AG04449 (cell line): ENCODE results near the gene RPS3.

Experiments used
- CTCF ChIA-PET: fragments of 350-600 bp; formaldehyde crosslinking; extraction: SDS; loops from one replicate; lab custom pipeline; 2021; ENCODE audit warnings: antibody characterized with exemption; lab: Yijun Ruan, JAX
- POLR2A ChIA-PET: fragments of 400-600, 350-600 bp; formaldehyde crosslinking; extraction: SDS; loops from one replicate; lab custom pipeline; 2020; ENCODE audit warnings: antibody characterized with exemption, inconsistent platforms; lab: Yijun Ruan, JAX
- DNase-seq: peaks from one replicate; pipeline ENCODE4 v3.0.0-alpha.2; 2010; ENCODE audit warnings: low read depth, low spot score
- H3K4me3 ChIP-seq: 2 replicates; pipeline ENCODE4 v1.5.1; 2011; ENCODE audit warnings: low read depth, mild to moderate bottlenecking, control low read depth, low read length
- TF ChIP-seq, protein P1 (sequence below): IDR thresholded peaks from one replicate; pipeline ENCODE4 v1.5.1; 2011; ENCODE audit warnings: mild to moderate bottlenecking, moderate library complexity, low read length, control low read depth, inconsistent platforms; ENCODE audit not compliant: insufficient read depth; ENCODE audit errors: missing control alignments

Gene RPS3

GRCh38 chr11:75430714-75431532 lies 31.6 kb downstream of the RPS3 start:
- POLR2A ChIA-PET = no interaction called here
- TF ChIP-seq, protein P1, sequence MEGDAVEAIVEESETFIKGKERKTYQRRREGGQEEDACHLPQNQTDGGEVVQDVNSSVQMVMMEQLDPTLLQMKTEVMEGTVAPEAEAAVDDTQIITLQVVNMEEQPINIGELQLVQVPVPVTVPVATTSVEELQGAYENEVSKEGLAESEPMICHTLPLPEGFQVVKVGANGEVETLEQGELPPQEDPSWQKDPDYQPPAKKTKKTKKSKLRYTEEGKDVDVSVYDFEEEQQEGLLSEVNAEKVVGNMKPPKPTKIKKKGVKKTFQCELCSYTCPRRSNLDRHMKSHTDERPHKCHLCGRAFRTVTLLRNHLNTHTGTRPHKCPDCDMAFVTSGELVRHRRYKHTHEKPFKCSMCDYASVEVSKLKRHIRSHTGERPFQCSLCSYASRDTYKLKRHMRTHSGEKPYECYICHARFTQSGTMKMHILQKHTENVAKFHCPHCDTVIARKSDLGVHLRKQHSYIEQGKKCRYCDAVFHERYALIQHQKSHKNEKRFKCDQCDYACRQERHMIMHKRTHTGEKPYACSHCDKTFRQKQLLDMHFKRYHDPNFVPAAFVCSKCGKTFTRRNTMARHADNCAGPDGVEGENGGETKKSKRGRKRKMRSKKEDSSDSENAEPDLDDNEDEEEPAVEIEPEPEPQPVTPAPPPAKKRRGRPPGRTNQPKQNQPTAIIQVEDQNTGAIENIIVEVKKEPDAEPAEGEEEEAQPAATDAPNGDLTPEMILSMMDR = no peak
- no peak for DNase-seq
- peak overlapping the region; percentile 46 for H3K4me3 ChIP-seq
- CTCF ChIA-PET = interaction anchor here (0.8 to 9.2 kb wide), 9 partner anchors 13 to 99 kb away, joined by 3 to 91 read pairs (median 4); partner anchors contain the start of gene GDPD5

DNA sequence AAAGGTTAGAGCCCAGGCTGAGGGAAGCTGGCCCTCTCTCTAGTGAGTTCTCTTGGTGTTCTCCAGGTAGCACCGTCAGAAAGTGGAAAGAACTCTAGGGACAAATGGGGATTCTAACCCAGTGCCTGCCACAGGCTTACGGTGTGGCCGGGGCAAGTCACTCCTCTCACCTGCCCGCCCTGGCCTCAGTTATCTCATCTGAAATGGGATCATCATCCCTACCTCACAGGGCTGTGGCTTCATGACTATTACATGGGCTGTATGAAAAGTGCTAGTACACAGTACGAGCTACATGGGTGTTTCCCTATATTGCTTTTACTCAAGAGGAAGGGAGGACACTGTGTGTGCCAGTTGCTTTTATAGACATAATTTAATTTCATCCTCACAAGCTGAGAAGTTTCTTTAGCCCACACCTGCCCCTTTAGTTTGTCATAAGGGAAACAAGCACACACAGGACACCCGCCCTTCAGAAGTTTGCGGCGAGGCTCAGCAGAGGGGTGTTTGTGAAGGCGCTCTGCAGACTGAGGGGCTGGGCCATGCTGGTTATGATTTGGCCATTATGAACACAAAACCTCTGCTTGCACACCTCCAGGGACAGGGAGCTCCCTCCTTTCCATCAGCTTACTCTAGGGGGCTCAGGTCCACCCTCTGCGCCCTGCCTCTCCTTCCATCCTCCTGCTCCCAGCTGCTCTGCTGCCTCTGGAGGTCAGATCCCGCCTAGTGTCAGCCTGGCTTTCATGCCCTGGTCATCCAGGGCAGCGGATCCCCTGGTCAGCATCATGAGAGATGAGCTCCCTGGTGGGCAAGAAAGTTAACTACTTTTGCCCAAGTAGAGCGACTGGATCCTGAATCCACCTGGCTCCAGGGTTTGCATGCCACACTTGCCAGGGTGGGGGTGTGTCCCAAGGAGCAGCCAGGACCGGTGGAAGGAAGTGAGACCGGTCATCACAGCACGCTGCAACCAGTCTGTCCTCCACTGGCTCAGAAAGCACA lies 32.5 kb downstream of the RPS3 start:
- no peak for DNase-seq
- POLR2A ChIA-PET = no interaction called here
- CTCF ChIA-PET = interaction anchor here (0.8 to 9.2 kb wide), 7 partner anchors 12 to 159 kb away, joined by 3 to 91 read pairs (median 4); partner anchors contain the start of gene GDPD5
- H3K4me3 ChIP-seq = no peak overlapping the region
- TF ChIP-seq, protein P1 = no peak

DNA sequence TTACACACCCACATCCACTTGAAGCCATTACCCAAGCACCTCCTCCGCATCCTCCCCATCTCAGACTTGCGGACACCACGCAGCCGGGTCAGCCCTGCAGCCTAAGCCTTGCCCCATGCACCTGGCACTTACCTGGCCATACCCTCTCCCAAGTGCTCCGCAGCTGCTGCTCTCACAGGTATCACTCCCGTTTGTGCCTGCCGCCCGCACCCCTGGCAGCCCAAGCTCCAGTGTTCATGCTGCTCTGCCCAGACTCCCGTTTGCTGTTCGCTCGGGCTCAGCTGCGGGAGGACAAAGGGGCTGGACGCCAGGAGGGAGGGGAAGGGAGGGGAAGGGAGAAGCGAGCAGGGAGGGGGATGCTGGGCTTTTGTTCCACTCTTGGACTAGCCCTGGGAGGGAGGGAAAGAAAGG lies 33.6 kb downstream of the RPS3 start, which contains the start of gene KLHL35:
Gene KLHL35 (minus strand): TSS at position 293 of the 411 bp plus-strand sequence. CDS start 2,574 bp downstream, outside the sequence.
- no peak within 1 kb of the TSS for H3K4me3 ChIP-seq
- TF ChIP-seq, protein P1 = no peak
- POLR2A ChIA-PET = no interaction called here
- CTCF ChIA-PET = interaction anchor here (1.0 to 9.2 kb wide), 5 partner anchors 12 to 158 kb away, joined by 3 to 91 read pairs (median 7); partner anchors contain the start of gene GDPD5
- no peak for DNase-seq

DNA sequence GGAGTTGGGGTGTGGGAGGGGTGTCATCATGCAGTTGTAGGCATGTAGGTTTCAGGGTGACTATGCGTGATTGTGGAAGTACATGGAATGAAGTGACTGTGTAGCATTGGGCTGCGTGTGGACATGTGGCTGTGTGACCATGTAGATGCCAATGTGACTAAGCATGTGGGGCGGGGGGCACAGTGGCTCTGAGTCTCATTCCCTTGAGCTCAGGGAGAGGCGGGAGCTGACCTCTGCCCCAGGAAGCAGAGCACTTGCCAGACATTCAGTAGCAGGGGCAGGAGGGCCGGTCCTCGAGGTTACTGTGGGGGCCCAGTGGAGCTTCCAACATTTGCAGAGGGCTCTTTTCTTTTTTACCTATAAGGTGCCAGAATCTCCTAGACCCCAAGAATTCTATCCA lies 34.1 kb downstream of the RPS3 start:
- TF ChIP-seq, protein P1 = no peak
- no peak for DNase-seq
- POLR2A ChIA-PET = no interaction called here
- CTCF ChIA-PET = interaction anchor here (0.9 to 9.2 kb wide), 6 partner anchors 12 to 106 kb away, joined by 3 to 91 read pairs (median 5); partner anchors contain the start of gene GDPD5
- no peak overlapping the region for H3K4me3 ChIP-seq

DNA sequence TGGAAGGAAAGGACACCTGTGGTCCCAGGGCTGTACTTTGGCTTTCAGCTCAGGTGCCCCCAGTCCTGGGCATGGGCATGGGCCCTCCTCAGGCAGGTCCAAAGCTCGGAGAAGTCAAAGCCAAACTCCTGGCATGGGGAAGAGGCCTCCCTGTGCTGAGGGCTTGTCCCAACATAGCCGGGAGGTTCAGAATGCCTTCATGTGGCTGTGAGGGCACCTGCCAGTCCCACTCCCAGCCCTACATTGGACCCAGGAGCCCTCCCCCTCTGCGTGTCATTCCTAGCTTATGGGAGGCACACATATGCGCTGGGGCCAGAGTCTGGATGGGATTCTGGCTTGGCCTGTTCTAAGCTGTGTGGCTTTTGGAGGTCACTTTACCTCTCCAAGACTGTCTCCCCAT lies 34.7 kb downstream of the RPS3 start:
- CTCF ChIA-PET = interaction anchor here (0.8 to 9.2 kb wide), 8 partner anchors 9 to 154 kb away, joined by 3 to 91 read pairs (median 3); partner anchors contain the start of gene GDPD5
- DNase-seq = no peak
- TF ChIP-seq, protein P1 = no peak
- POLR2A ChIA-PET = no interaction called here
- H3K4me3 ChIP-seq = no peak overlapping the region
